Activated naive CD4-positive, alpha-beta T cell treated with anti-CD3 and anti-CD28 coated beads, Interleukin-2, amount 50 U/mL, for 72 hours (primary cell): ENCODE data around the gene HLA-DMA. TPM values are rescaled to one million over a fixed set of nuclear protein-coding genes. Genes with fewer than 3 reads are reported as not detected.

ENCODE experiments used
- ATAC-seq, 2 donors: fragments of 150-1000 bp; cut with Tn5 transposase; 2 replicates each; pipeline ENCODE4 v1.10.0; 2021; ENCODE audit warnings: mild to moderate bottlenecking in 2 of 2, moderate library complexity in 2 of 2
- DNase-seq, 2 donors: peaks; one replicate each; pipeline ENCODE4 v3.0.0; 2021 to 2022; ENCODE audit warnings: low spot score in 2 of 2
- H3K27ac Mint-ChIP-seq, 2 donors: one replicate each; pipeline ENCODE4 v1.8.0; 2022; ENCODE audit warnings: mild to moderate bottlenecking in 2 of 2, mixed read lengths in 2 of 2
- H3K36me3 Mint-ChIP-seq, 2 donors: one replicate each; pipeline ENCODE4 v1.8.0; 2022; ENCODE audit warnings: mixed read lengths in 2 of 2
- H3K9me3 Mint-ChIP-seq, 2 donors: one replicate each; pipeline ENCODE4 v1.8.0; 2022; ENCODE audit warnings: mixed read lengths in 2 of 2
- total RNA-seq, 2 donors: library from RNA; stranded (reverse); gene quantifications; one replicate each; pipeline ENCODE4 v1.2.3, GENCODE V29; 2022

Gene HLA-DMA
- total RNA-seq, 2 donors from 2014 or later: 23.0 to 33.5 TPM

- DNase-seq (peak; percentile 96 to 99), ATAC-seq (peak; percentile 46 to 47)
- Mint-ChIP-seq H3K9me3 (no peaks in the 10 kb centered on the region), H3K36me3 (peaks cover 44 to 49% of the 10 kb centered on the region in 2 donors), H3K27ac (peak within 1 kb of the TSS; percentile 97 to 99)
These were observed 15.4 kb upstream of the HLA-DMA start, which contains the start of gene BRD2 for GRCh38 chr6:32968093-32968866. BRD2 (plus strand) TSS chr6:32968594; CDS start chr6:32972899, 4,305 bp downstream.

DNA sequence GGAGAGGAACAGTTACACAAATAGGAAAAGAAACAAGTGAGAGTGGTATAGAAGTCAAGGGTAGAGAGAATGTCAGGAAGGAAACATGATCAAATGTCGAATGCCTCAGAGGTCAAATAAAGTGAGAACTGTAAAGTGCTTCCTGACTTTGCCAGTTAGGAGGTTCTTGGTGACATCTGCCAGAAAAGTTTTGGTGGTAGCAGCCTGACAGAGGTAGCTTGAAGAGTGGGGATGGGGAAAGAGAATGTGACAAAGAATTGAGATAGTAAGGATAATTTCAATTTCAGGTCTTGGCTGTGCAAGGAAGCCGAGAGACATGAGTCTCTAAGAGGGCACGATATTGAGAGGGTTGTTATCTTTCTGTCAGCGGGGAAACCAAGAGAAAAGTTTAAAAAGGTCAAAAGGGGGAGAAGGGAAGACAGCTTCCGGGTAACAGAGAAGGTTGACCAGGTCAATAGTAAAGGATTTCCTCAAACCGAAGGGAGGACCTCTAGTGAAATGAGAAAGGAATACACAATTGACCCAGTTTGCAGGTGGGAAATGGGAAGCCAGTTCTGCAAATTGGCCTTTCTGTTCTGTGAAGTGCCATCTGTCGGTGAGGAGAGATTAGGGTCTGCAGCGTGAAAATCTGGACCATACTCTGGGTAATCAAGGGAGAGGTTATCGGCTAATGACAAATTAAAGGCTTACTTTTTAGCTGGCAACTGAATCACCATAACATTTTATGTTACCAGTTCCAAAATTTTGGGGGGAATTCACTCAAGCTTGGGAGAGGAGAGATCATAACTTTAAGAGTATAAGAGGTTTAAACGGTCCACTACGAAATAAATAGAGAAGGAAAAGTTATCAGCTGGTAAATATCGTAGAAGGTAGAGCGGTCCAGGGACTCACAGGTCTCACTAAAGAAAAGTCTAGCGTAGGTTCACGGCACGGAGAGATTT, 14.5 kb upstream of the HLA-DMA start:
- peaks cover 35 to 41% of the 10 kb centered on the region in 2 donors for H3K36me3 Mint-ChIP-seq
- ATAC-seq (no peak), DNase-seq (no peak)
- no peaks in the 10 kb centered on the region for H3K9me3 Mint-ChIP-seq
- H3K27ac Mint-ChIP-seq: peak overlapping the region; percentile 97 to 98

DNA sequence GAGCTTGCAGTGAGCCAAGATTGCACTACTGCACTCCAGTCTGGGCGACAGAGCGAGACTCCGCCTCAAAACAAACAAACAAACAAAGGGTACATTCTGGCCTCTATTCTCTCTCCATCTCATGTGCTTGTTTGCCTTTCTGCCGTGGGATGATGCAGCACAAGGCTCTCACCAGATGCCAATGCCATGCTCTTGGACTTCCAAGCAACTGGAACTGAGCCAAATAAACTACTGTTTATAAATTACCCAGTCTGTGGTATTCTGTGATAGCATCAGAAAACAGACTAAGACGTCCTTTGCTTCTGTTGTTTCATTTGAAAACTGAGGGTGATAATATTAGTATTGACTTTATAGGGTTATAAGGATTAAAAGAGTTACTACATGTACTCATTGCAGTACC, 11.9 kb upstream of the HLA-DMA start:
- H3K27ac Mint-ChIP-seq: no peak overlapping the region
- H3K36me3 Mint-ChIP-seq: peaks cover 18 to 25% of the 10 kb centered on the region in 2 donors
- ATAC-seq (no peak), DNase-seq (no peak)
- peaks cover 0 to 7% of the 10 kb centered on the region in 2 donors for H3K9me3 Mint-ChIP-seq

DNA sequence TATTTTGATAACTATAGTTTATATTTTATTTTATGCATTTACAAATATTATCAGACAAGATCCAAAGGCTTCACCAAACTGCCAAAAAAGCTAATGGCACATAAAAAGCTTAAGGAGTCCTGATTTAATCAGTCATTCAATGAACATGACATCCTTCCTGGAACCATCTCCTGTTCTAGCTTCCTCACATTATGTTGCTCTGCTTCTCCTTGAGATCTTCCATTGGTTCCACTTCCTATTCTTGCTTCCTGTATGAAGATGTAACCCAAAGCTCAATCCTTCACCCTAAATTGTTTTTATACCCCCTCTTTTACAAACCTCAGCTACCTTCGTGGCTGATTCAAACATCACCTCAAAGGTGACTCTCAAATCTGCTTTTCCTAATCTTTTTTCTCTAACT, 11.0 kb upstream of the HLA-DMA start:
- peaks cover 13 to 20% of the 10 kb centered on the region in 2 donors for H3K36me3 Mint-ChIP-seq
- H3K27ac Mint-ChIP-seq: no peak overlapping the region
- DNase-seq: no peak
- no peak for ATAC-seq
- peaks cover 0 to 7% of the 10 kb centered on the region in 2 donors for H3K9me3 Mint-ChIP-seq

DNA sequence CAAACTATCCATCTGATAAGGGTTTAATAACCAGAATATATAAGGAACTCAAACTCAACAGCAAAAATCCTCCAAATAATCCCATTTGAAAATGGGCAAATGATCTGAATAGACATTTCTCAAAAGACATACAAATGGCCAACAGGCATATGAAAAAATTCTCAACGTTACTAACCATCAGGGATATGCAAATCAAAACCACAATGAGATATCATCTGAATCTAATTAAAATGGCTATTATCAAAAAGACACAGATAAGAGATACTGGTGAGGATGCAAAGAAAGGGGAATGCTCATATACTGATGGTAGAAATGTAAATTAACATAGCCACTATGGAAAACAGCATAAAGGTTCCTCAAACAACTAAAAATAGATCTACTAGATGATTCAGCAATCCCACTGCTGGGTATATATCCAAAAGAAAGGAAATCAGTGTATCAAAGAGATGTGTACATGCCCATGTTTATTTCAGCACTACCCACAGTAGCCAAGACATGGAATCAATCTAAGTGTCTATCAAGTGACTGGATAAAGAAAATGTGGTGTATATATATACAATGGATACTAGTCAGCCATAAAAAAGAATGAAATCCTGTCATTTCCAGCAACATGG, 9.4 kb upstream of the HLA-DMA start:
- no peak overlapping the region for H3K27ac Mint-ChIP-seq
- DNase-seq (no peak), ATAC-seq (no peak)
- peaks cover 0 to 7% of the 10 kb centered on the region in 2 donors for H3K9me3 Mint-ChIP-seq
- peaks cover 7 to 14% of the 10 kb centered on the region in 2 donors for H3K36me3 Mint-ChIP-seq

DNA sequence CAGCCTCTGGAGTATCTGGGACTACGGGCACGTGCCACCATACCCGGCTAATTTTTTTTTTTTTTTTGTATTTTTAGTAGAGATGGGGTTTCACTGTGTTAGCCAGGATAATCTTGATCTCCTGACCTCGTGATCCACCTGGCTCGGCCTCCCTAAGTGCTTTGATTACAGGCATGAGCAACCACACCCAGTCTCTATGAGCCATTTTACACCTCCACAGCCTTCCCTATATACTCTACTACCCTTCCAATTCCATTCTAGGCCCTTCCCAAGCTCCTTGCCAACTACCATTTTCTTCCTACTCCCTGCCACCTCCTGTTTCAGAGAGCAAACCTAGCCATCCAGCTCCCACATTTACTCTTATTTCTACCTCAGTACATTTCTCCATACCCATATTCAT, 7.7 kb upstream of the HLA-DMA start:
- Mint-ChIP-seq H3K9me3 (peaks cover 0 to 7% of the 10 kb centered on the region in 2 donors), H3K27ac (peak overlapping the region in 1 of 2 donors; percentile 11), H3K36me3 (peaks cover 0 to 12% of the 10 kb centered on the region in 2 donors)
- DNase-seq: no peak
- no peak for ATAC-seq

- peaks cover 0 to under 1% of the 10 kb centered on the region in 2 donors for H3K9me3 Mint-ChIP-seq
These were observed 3.3 kb upstream of the HLA-DMA start for GRCh38 chr6:32956176-32956575.

DNA sequence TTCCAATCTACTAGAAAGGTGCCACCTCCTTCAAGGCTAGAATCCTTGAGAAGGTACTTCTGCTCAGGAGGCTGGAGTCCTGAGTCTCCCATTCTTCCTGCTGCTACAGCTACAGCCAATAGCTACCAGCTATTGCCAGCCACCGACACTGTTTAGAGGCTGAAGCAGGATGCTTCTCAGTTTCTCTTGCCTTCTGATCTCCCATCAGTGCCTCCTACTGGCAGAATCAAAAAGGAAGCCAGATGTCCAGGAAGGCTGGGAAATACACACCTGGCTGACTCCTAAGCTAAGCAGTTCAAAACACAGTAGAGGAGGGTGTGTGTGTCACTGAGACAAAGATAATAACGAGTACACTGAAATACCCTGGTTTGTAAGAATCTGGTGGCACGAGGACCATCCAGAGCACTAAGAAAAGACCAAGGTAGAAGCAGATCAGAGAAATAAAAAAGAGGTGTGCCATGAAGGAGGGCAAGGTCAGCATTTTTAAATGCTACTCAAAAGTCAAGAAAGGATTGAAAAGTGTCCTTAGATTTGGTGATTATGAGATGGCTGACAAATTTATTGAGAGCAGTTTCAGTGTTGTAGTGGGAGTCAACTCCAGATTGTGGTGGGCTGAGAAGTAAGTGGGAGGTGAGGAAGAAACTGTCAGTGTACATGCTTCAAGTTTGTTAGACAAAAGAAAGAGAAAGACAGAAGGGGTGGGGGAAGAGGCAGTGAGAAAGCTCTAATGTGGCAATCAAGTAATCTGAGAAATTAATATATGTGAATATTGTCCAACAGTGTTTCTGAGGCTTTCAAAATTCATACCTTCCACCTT, 2.3 kb upstream of the HLA-DMA start:
- Mint-ChIP-seq H3K36me3 (no peaks in the 10 kb centered on the region), H3K9me3 (no peaks in the 10 kb centered on the region), H3K27ac (peak overlapping the region in 1 of 2 donors; percentile 3)
- DNase-seq (peak in 1 of 2 donors; percentile 35), ATAC-seq (peak; percentile 4 to 25)

More at GRCh38 chr6:32956176-32956575, 3.3 kb upstream of the HLA-DMA start:
- DNase-seq (no peak), ATAC-seq (no peak)
- H3K27ac Mint-ChIP-seq: no peak overlapping the region
- H3K36me3 Mint-ChIP-seq: peaks cover 0 to 3% of the 10 kb centered on the region in 2 donors

- DNase-seq (no peak), ATAC-seq (no peak)
- Mint-ChIP-seq H3K27ac (no peak overlapping the region), H3K36me3 (no peaks in the 10 kb centered on the region), H3K9me3 (no peaks in the 10 kb centered on the region)
These were observed 1.4 kb upstream of the HLA-DMA start for GRCh38 chr6:32954267-32954666.

DNA sequence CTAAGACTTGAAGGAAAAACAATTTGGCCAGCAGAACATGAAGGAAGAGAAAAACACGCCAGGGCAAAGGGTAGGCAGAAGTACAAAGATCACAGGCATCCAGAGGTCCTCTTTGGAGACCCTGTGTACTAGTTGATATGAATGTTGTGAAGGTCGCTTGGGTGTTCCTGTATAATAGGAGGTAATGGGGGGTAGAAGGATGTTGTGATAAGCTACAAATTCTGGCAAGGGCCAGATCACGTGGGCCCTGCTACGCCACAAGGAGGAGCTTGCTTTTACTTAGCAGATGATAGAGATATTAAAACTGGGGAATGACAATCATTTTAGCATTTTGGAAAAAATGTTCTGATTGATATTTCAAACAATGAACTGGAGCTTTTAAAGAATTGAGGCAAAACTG, 878 bp upstream of the HLA-DMA start:
- Mint-ChIP-seq H3K36me3 (no peaks in the 10 kb centered on the region), H3K9me3 (no peaks in the 10 kb centered on the region), H3K27ac (no peak overlapping the region)
- no peak for ATAC-seq
- DNase-seq: no peak

GRCh38 chr6:32950449-32950848, 2.4 kb downstream of the HLA-DMA start:
- peaks cover 0 to 4% of the 10 kb centered on the region in 2 donors for H3K9me3 Mint-ChIP-seq
- ATAC-seq: no peak
- no peak overlapping the region for H3K27ac Mint-ChIP-seq
- DNase-seq: no peak
- no peaks in the 10 kb centered on the region for H3K36me3 Mint-ChIP-seq

- DNase-seq: no peak
- peaks cover 0 to 8% of the 10 kb centered on the region in 2 donors for H3K9me3 Mint-ChIP-seq
- H3K27ac Mint-ChIP-seq: no peak overlapping the region
- no peak for ATAC-seq
- no peaks in the 10 kb centered on the region for H3K36me3 Mint-ChIP-seq
These were observed 2.9 kb downstream of the HLA-DMA start for GRCh38 chr6:32950010-32950409.

DNA sequence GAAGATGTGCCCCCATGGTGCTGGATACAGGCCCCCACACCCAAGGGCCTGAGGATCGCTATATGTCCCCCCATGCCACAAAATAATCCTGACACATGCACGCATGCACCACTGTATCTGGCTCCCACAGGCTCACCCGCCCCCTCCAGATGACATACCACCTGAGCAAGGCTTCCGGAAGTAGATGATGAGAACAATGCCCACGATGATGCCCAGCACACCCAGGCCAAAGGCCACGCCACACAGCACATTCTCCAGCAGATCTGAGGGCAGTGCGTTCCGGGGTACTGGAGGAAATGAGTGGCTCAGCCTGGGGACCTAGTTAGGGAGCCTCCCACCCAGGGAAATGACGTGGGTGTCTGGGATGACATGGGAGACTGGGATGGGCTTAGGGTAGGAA, 3.8 kb downstream of the HLA-DMA start:
- Mint-ChIP-seq H3K9me3 (peaks cover 0 to 8% of the 10 kb centered on the region in 2 donors), H3K27ac (no peak overlapping the region), H3K36me3 (no peaks in the 10 kb centered on the region)
- ATAC-seq (no peak), DNase-seq (no peak)

DNA sequence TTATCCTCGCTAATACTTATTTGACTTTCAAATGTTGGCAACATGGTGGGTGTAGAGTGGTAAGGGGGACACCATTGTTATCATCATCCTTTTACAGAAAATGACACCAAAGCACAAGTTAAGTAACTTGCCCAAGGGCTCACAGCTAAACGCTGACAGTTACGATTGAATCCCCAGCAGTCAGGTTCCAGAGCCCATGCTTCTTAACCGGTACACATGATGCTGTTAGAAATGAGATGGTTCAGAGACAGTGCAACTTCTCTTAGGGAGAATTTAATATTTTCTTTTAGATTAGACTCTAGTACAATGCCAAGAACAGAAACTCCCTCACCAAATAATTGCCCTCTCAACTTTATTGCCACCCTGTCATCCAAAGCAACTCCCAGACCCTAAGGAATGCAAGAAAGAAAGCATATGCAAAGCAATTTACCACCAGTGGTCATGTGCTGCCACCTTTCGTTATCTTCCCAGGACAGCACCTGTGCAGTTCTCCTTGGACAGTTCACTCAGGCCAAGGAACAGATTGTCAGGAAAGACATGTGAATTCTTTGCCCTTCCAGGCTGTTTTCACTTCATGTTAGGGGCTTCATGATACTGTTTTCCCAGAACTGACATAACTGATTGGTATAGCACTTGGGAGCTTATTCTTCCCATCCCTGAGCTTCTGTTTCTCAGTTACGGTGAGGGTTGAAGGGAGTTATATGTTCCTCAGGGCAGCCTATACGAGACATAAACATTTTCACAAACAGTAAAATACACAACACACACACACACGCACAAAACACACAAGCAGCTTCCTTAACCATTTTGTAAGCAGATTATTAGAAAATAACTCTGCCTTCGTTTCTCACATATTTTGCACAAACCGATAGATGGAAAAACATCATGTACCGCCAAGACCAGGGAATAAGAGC, 5.1 kb downstream of the HLA-DMA start:
- peak in 1 of 2 donors; percentile 18 for DNase-seq
- no peaks in the 10 kb centered on the region for H3K36me3 Mint-ChIP-seq

GRCh38 chr6:32946893-32947292, 6.0 kb downstream of the HLA-DMA start:
- H3K9me3 Mint-ChIP-seq: peaks cover 0 to 8% of the 10 kb centered on the region in 2 donors
- no peaks in the 10 kb centered on the region for H3K36me3 Mint-ChIP-seq
- no peak for DNase-seq
- no peak overlapping the region for H3K27ac Mint-ChIP-seq
- no peak for ATAC-seq

More for the DNA sequence above, 5.1 kb downstream of the HLA-DMA start:
- peak in 1 of 2 donors; percentile 25 for ATAC-seq
- H3K9me3 Mint-ChIP-seq: peaks cover 0 to 8% of the 10 kb centered on the region in 2 donors
- H3K27ac Mint-ChIP-seq: no peak overlapping the region
